ENCODE measurements around the gene AQP12B. TPM values are rescaled to one million over a fixed set of nuclear protein-coding genes. Genes with fewer than 3 reads are reported as not detected.

The AQP12B gene
- total RNA-seq, 1 donor from 2014 or later = not detected

- TF ChIP-seq CTCF (IDR thresholded peaks at IDR 0.05; ENCODE audit: partially characterized antibody, unreplicated experiment) = no peak
- Mint-ChIP-seq H3K36me3 (ENCODE audit: unreplicated experiment) (peaks cover 8% of the 10 kb centered on the region), H3K4me1 (ENCODE audit: low read depth, unreplicated experiment) (no peaks in the 10 kb centered on the region), H3K27me3 (ENCODE audit: unreplicated experiment) (peaks cover 6% of the 10 kb centered on the region), H3K4me3 (ENCODE audit: unreplicated experiment) (no peak overlapping the region), H3K9me3 (ENCODE audit: unreplicated experiment) (peaks cover 17% of the 10 kb centered on the region), H3K27ac (ENCODE audit: unreplicated experiment) (no peak overlapping the region)
- DNase-seq = no peak
Observed at GRCh38 chr2:240637901-240638345, 44.8 kb downstream of the AQP12B start.

GRCh38 chr2:240637116-240637900, 45.4 kb downstream of the AQP12B start:
- no peak for TF ChIP-seq CTCF (IDR thresholded peaks at IDR 0.05; ENCODE audit: partially characterized antibody, unreplicated experiment)
- Mint-ChIP-seq H3K4me1 (ENCODE audit: low read depth, unreplicated experiment) (no peaks in the 10 kb centered on the region), H3K9me3 (ENCODE audit: unreplicated experiment) (peaks cover 20% of the 10 kb centered on the region), H3K36me3 (ENCODE audit: unreplicated experiment) (peaks cover 9% of the 10 kb centered on the region), H3K27me3 (ENCODE audit: unreplicated experiment) (peaks cover 6% of the 10 kb centered on the region), H3K27ac (ENCODE audit: unreplicated experiment) (no peak overlapping the region), H3K4me3 (ENCODE audit: unreplicated experiment) (no peak overlapping the region)
- no peak for DNase-seq

GRCh38 chr2:240636563-240637115, 46.0 kb downstream of the AQP12B start:
- H3K27me3 Mint-ChIP-seq (ENCODE audit: unreplicated experiment) = peaks cover 4% of the 10 kb centered on the region
- no peaks in the 10 kb centered on the region for H3K4me1 Mint-ChIP-seq (ENCODE audit: low read depth, unreplicated experiment)
- DNase-seq = no peak
- peaks cover 20% of the 10 kb centered on the region for H3K9me3 Mint-ChIP-seq (ENCODE audit: unreplicated experiment)
- H3K4me3 Mint-ChIP-seq (ENCODE audit: unreplicated experiment) = no peak overlapping the region
- no peak for TF ChIP-seq CTCF (IDR thresholded peaks at IDR 0.05; ENCODE audit: partially characterized antibody, unreplicated experiment)
- H3K27ac Mint-ChIP-seq (ENCODE audit: unreplicated experiment) = no peak overlapping the region
- H3K36me3 Mint-ChIP-seq (ENCODE audit: unreplicated experiment) = peaks cover 9% of the 10 kb centered on the region

- no peak overlapping the region for H3K27ac Mint-ChIP-seq (ENCODE audit: unreplicated experiment)
- peaks cover 20% of the 10 kb centered on the region for H3K9me3 Mint-ChIP-seq (ENCODE audit: unreplicated experiment)
- no peak overlapping the region for H3K4me3 Mint-ChIP-seq (ENCODE audit: unreplicated experiment)
- peaks cover 4% of the 10 kb centered on the region for H3K27me3 Mint-ChIP-seq (ENCODE audit: unreplicated experiment)
- H3K4me1 Mint-ChIP-seq (ENCODE audit: low read depth, unreplicated experiment) = no peaks in the 10 kb centered on the region
- no peak for DNase-seq
- H3K36me3 Mint-ChIP-seq (ENCODE audit: unreplicated experiment) = peaks cover 9% of the 10 kb centered on the region
- TF ChIP-seq CTCF (IDR thresholded peaks at IDR 0.05; ENCODE audit: partially characterized antibody, unreplicated experiment) = no peak
Observed at GRCh38 chr2:240635998-240636547, 46.6 kb downstream of the AQP12B start.
